ENCODE measurements around the gene IGHMBP2.

DNA sequence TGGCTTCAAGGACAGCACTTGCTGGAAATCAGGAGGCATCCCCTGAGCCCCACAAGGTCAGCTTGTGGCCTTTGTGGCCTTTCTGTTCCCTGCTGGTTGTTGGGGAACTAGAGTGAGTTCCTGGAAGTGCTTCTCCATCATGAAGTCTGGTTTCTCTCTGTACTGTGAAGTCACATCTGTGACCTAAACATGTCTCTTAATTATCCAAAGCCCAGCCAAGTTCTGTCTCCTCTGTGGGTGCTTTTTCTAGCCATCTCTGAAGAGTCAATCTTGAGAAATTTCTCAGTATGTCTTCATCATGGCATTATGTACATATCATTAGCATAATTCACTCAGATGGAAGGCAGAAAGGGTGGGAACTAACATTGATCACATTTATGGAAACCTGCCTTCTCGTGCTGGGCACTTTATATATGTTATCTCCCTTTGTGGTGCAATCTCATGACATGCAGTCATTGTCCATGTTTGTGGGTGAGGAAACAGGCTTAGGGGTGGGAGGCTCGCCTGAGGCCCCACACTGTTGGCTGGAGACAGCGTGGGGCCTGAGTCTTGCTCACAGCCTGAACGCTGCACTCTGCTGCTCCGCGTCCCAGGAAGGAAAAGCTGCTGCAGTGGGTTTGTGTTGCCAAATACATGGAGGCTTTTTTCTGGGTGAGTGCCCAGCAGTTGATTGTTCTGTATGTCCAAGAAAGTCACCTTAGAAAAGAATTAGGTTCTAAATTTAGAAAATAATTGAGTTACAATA, 24.6 kb downstream of the IGHMBP2 start:
- TF ChIP-seq, protein P1, sequence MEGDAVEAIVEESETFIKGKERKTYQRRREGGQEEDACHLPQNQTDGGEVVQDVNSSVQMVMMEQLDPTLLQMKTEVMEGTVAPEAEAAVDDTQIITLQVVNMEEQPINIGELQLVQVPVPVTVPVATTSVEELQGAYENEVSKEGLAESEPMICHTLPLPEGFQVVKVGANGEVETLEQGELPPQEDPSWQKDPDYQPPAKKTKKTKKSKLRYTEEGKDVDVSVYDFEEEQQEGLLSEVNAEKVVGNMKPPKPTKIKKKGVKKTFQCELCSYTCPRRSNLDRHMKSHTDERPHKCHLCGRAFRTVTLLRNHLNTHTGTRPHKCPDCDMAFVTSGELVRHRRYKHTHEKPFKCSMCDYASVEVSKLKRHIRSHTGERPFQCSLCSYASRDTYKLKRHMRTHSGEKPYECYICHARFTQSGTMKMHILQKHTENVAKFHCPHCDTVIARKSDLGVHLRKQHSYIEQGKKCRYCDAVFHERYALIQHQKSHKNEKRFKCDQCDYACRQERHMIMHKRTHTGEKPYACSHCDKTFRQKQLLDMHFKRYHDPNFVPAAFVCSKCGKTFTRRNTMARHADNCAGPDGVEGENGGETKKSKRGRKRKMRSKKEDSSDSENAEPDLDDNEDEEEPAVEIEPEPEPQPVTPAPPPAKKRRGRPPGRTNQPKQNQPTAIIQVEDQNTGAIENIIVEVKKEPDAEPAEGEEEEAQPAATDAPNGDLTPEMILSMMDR (conservative IDR thresholded peaks at IDR 0.05; ENCODE audit: low read length) = no peak
- no peak for TF ChIP-seq EZH2phosphoT487 (IDR thresholded peaks at IDR 0.05; ENCODE audit: borderline replicate concordance, low read depth, low read length)
